Caco-2 (cell line): Measurements from ENCODE around the gene NSUN3. TPM values are rescaled to one million over a fixed set of nuclear protein-coding genes. Genes with fewer than 3 reads are reported as not detected.
"Not testable (repeated sequence)": the region's sequence is repeated elsewhere in the genome, so short reads cannot be mapped to it uniquely, and the experiment has no call there.

Experiments
- BruUV-seq: library from RNA; stranded (reverse); fragments of 400-500 nt; replicated peaks from 2 replicates; lab custom pipeline; 2021; lab: Mats Ljungman, UMichigan
- CTCF ChIA-PET: fragments of 300-600 bp; sonication (Branson Sonifier 250); formaldehyde crosslinking; loops from one replicate; lab custom pipeline; 2022; ENCODE audit warnings: antibody characterized with exemption; lab: Charles Lee
- POLR2A ChIA-PET: fragments of 300-600 bp; sonication (Branson Sonifier 250); formaldehyde crosslinking; loops from one replicate; lab custom pipeline; 2022; ENCODE audit warnings: antibody characterized with exemption; lab: Charles Lee
- DNase-seq, 2 experiments: peaks; one replicate each; pipeline versions ENCODE4 v3.0.0 to v3.0.0-alpha.2; 2020 to 2022
- H3K27me3 ChIP-seq: replicated peaks from 2 replicates; pipeline ENCODE4 v1.6.0; 2011; ENCODE audit warnings: low read length; ENCODE audit not compliant: control insufficient read depth, insufficient read depth
- H3K36me3 ChIP-seq: 2 replicates; pipeline ENCODE4 v1.5.1; 2011; ENCODE audit warnings: low read length; ENCODE audit not compliant: control insufficient read depth, insufficient read depth
- H3K4me1 ChIP-seq: fragments of 250-450 bp; sonication (Bioruptor Pico); 2 replicates; pipeline ENCODE4 v1.5.1; 2020; ENCODE audit warnings: mild to moderate bottlenecking
- H3K4me3 ChIP-seq: 2 replicates; pipeline ENCODE4 v1.5.1; 2011; ENCODE audit warnings: low read depth, mild to moderate bottlenecking, control low read depth, low read length
- H3K9me3 ChIP-seq: fragments of 250-450 bp; sonication (Bioruptor Pico); 2 replicates; pipeline ENCODE4 v1.5.1; 2020; ENCODE audit warnings: mild to moderate bottlenecking, moderate library complexity
- H3K27ac Mint-ChIP-seq: one replicate; pipeline ENCODE4 v1.8.0; 2022; ENCODE audit warnings: mixed read lengths; ENCODE audit not compliant: unreplicated experiment
- H3K27me3 Mint-ChIP-seq: one replicate; pipeline ENCODE4 v1.8.0; 2022; ENCODE audit warnings: mixed read lengths; ENCODE audit not compliant: insufficient read depth, unreplicated experiment
- H3K36me3 Mint-ChIP-seq: one replicate; pipeline ENCODE4 v1.8.0; 2022; ENCODE audit warnings: mild to moderate bottlenecking, mixed read lengths; ENCODE audit not compliant: insufficient read depth, unreplicated experiment
- H3K4me1 Mint-ChIP-seq: one replicate; pipeline ENCODE4 v1.8.0; 2022; ENCODE audit warnings: low read depth, mixed read lengths; ENCODE audit not compliant: unreplicated experiment
- H3K4me3 Mint-ChIP-seq: one replicate; pipeline ENCODE4 v1.8.0; 2022; ENCODE audit warnings: mild to moderate bottlenecking, moderate library complexity, mixed read lengths; ENCODE audit not compliant: unreplicated experiment
- H3K9me3 Mint-ChIP-seq: one replicate; pipeline ENCODE4 v1.8.0; 2022; ENCODE audit warnings: mixed read lengths; ENCODE audit not compliant: unreplicated experiment
- CTCF ChIP-seq, 2 experiments: fragments of 200-600 bp in 1 of 2; IDR thresholded peaks; 1 replicate in 1 of 2; 2 replicates in 1 of 2; pipeline versions ENCODE4 v1.5.1 to v1.8.0; 2011 to 2022; ENCODE audit warnings: antibody characterized with exemption in 1 of 2, control low read depth in 1 of 2, inconsistent platforms in 1 of 2, low read depth in 1 of 2, low read length in 1 of 2, mild to moderate bottlenecking in 1 of 2, moderate library complexity in 1 of 2; ENCODE audit not compliant: insufficient read depth in 1 of 2, severe bottlenecking in 1 of 2, unreplicated experiment in 1 of 2
- intact Hi-C: fragments of 100-400 bp; cut with micrococcal nuclease; formaldehyde crosslinking; loops from one replicate; pipeline ENCODE4 v1.10.0; 2022; ENCODE audit not compliant: unreplicated experiment
- total RNA-seq: library from RNA; stranded (reverse); gene quantifications from 2 replicates; pipeline ENCODE4 v1.2.3, GENCODE V29; 2022

Gene NSUN3
- total RNA-seq, 1 experiment from 2014 or later = 7.1 TPM

- H3K36me3 ChIP-seq = no peaks in the 10 kb centered on the region
- DNase-seq = no peak
- POLR2A ChIA-PET = no interaction called here
- H3K4me3 ChIP-seq = no peak overlapping the region
- no peaks in the 10 kb centered on the region for H3K4me1 ChIP-seq
- Mint-ChIP-seq H3K27me3 (no peaks in the 10 kb centered on the region), H3K4me1 (no peaks in the 10 kb centered on the region), H3K4me3 (no peak overlapping the region), H3K9me3 (no peaks in the 10 kb centered on the region), H3K36me3 (no peaks in the 10 kb centered on the region), H3K27ac (no peak overlapping the region)
- no TSS peak for BruUV-seq
- intact Hi-C loops = no loop called here
- CTCF ChIA-PET = no interaction called here
- no peaks in the 10 kb centered on the region for H3K27me3 ChIP-seq
- no peak for TF ChIP-seq CTCF (IDR thresholded peaks at IDR 0.05; ENCODE audit: insufficient read depth in 1 of 2, low read depth in 1 of 2, low read length in 1 of 2, severe bottlenecking in 1 of 2, unreplicated experiment in 1 of 2)
- H3K9me3 ChIP-seq = no peaks in the 10 kb centered on the region
These were observed 13.2 kb downstream of the NSUN3 start for GRCh38 chr3:94076055-94076454.

- H3K36me3 ChIP-seq, H3K9me3 ChIP-seq, CTCF ChIA-PET, H3K9me3 Mint-ChIP-seq, H3K4me3 ChIP-seq, H3K4me1 Mint-ChIP-seq, POLR2A ChIA-PET, H3K27me3 ChIP-seq, intact Hi-C loops, H3K27ac Mint-ChIP-seq, H3K27me3 Mint-ChIP-seq, BruUV-seq, H3K4me1 ChIP-seq, H3K4me3 Mint-ChIP-seq, H3K36me3 Mint-ChIP-seq, DNase-seq: not testable (repeated sequence)
These were observed 17.7 kb downstream of the NSUN3 start for GRCh38 chr3:94080552-94080951.

DNA sequence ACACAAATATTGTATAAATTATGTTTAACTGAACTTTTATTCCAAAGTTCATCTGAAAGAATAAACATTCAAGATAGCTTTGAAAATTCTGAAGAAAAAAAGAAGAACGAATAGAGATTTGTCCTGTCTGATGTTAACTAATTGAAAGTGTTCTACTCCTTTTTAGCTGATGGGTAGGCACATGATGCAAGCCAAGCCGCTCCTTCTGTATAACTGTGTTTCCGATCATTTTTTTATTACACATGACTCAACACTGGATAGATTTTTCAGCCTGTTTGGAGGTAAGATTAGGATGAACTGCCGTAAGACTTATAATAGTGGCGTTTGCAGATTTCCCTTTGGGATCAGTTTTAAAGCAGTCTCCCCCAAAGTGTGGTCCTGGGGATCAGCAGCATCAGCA is 19.0 kb downstream of the NSUN3 start:
- H3K9me3 ChIP-seq = no peaks in the 10 kb centered on the region
- no TSS peak for BruUV-seq
- no peak overlapping the region for H3K4me3 ChIP-seq
- H3K27me3 ChIP-seq = no peaks in the 10 kb centered on the region
- intact Hi-C loops = no loop called here
- no peaks in the 10 kb centered on the region for H3K4me1 ChIP-seq
- H3K36me3 ChIP-seq = no peaks in the 10 kb centered on the region
- Mint-ChIP-seq H3K36me3 (no peaks in the 10 kb centered on the region), H3K27me3 (no peaks in the 10 kb centered on the region), H3K9me3 (no peaks in the 10 kb centered on the region), H3K27ac (no peak overlapping the region), H3K4me3 (no peak overlapping the region), H3K4me1 (no peaks in the 10 kb centered on the region)
- no peak for DNase-seq
- TF ChIP-seq CTCF (IDR thresholded peaks at IDR 0.05; ENCODE audit: insufficient read depth in 1 of 2, low read depth in 1 of 2, low read length in 1 of 2, severe bottlenecking in 1 of 2, unreplicated experiment in 1 of 2) = no peak
- POLR2A ChIA-PET = no interaction called here
- CTCF ChIA-PET = no interaction called here

GRCh38 chr3:94082391-94082937 is 19.6 kb downstream of the NSUN3 start:
- DNase-seq = no peak
- H3K4me1 ChIP-seq = no peaks in the 10 kb centered on the region
- no peak overlapping the region for H3K4me3 Mint-ChIP-seq
- H3K9me3 ChIP-seq = no peaks in the 10 kb centered on the region
- no peaks in the 10 kb centered on the region for H3K36me3 Mint-ChIP-seq
- H3K36me3 ChIP-seq = no peaks in the 10 kb centered on the region; the same call in 1 of the 2 replicates
- no peak overlapping the region for H3K4me3 ChIP-seq
- intact Hi-C loops = no loop called here
- H3K27ac Mint-ChIP-seq = no peak overlapping the region
- no peaks in the 10 kb centered on the region for H3K4me1 Mint-ChIP-seq
- no peaks in the 10 kb centered on the region for H3K27me3 Mint-ChIP-seq
- no peaks in the 10 kb centered on the region for H3K27me3 ChIP-seq
- ChIA-PET POLR2A (no interaction called here), CTCF (no interaction called here)
- no TSS peak for BruUV-seq
- H3K9me3 Mint-ChIP-seq = no peaks in the 10 kb centered on the region
- no peak for TF ChIP-seq CTCF (IDR thresholded peaks at IDR 0.05; ENCODE audit: insufficient read depth in 1 of 2, low read depth in 1 of 2, low read length in 1 of 2, severe bottlenecking in 1 of 2, unreplicated experiment in 1 of 2)
